GM21723 (cell line): ENCODE results near the gene SSUH2.
"Not testable (repeated sequence)": the region's sequence is repeated elsewhere in the genome, so short reads cannot be mapped to it uniquely, and the experiment has no call there.

ENCODE experiments used
- ATAC-seq: cut with Tn5 transposase; IDR thresholded peaks from one replicate; pipeline ENCODE4 v1.9.1; 2021; ENCODE audit warnings: mild to moderate bottlenecking, moderate library complexity; ENCODE audit not compliant: unreplicated experiment

Gene SSUH2, protein sequence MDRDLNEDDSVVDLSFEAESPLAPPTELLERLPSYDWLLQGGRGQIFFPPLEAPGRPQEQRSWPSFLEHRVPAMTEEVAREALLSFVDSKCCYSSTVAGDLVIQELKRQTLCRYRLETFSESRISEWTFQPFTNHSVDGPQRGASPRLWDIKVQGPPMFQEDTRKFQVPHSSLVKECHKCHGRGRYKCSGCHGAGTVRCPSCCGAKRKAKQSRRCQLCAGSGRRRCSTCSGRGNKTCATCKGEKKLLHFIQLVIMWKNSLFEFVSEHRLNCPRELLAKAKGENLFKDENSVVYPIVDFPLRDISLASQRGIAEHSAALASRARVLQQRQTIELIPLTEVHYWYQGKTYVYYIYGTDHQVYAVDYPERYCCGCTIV

DNA sequence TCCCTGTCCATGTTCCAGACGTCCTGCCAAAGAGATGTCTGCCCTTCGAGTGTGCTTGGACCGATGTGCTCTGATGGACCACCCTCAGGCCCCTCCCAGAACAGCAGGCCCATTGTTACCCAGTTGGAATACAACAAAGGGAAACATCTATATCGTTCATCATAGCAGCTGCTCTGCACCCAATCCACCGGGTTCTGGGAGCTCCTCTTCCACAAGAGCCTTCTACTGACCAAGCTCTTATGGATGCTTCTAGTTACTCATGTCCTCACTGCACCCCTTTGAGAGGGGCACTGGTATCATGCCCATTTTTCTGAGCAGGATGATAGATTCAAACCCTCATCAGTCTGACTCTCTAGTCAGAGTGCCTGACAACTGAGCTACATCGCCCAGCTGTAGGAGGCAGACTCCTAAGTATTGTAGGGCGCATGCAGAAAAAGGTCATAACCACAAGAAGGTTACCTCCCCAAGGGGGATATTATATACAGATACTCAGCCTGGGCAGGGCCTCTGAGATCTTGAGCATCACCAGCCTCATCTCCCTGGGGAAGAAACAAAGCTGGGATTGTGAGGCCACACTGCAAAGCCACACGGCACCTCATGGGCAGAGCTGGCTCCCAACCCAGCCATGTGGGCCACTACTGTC, at the start of gene SSUH2:
SSUH2 (minus strand) TSS at position 51 of the 643 bp plus-strand sequence; CDS start at position 11, 40 bp downstream.
- no peak for ATAC-seq

DNA sequence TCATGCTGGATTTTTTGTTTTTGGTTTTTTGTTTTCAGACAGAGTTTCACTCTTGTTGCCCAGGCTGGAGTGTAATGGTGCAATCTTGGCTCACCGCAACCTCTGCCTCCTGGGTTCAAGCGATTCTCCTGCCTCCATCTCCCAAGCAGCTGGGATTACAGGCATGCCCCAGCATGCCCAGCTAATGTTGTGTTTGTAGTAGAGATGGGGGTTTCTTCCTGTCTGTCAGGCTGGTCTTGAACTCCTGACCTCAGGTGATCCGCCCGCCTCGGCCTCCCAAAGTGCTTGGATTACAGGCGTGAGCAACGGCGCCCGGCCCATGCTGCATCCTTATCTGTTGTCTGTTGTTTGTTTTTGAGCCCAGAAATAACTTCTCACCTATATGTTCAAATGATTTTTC, 46.7 kb upstream of the SSUH2 start:
- ATAC-seq = not testable (repeated sequence)

DNA sequence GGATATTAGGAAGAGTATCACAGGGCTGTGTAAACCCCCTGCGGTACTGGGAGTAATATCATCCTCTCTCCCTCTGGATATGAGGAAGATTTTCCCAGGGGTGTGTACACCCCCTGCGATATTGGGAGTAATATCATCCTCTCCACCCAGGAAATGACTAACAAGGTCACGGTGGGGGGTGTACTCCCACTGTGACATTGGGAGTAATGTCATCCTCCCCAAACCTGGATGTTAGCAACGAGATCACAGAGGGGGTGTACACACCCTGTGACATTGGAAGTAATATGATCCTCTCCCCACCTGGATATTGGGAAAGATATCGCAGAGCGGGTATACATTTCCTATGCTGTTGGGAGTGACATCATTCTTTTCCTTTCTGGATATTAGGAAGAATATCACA, 40.4 kb upstream of the SSUH2 start:
- ATAC-seq = not testable (repeated sequence)

DNA sequence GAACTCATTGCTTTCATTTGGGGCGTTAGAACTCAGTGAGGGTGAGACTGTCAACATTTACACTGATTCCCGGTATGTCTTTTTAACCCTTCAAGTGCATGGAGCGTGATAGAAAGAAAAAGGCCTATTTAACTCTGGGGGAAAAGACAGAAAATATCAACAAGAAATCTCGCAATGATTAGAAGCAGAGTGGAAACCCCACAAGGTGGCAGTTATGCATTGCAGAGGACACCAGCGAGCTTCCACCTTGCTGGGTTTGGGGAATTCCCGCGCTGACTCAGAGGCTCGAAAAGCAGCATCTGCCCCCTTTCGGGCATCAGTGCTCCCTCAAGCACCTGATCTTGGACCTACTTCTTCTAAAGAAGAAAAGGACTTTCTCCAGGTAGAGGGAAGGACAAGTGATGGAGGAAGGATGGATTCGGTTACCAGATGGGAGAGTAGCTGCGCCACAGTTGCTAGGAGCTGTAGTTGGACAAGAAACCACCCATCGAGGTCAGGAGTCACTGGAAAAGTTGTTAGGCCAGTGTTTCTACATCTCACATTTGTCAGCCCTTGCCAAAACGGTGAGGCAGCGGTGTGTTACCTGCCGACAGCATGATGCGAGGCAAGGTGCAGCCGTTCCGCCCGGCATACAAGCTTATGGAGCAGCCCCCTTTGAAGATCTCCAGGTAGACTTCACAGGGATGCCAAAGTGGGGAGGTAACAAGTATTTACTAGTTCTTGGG, 38.4 kb upstream of the SSUH2 start:
- not testable (repeated sequence) for ATAC-seq

DNA sequence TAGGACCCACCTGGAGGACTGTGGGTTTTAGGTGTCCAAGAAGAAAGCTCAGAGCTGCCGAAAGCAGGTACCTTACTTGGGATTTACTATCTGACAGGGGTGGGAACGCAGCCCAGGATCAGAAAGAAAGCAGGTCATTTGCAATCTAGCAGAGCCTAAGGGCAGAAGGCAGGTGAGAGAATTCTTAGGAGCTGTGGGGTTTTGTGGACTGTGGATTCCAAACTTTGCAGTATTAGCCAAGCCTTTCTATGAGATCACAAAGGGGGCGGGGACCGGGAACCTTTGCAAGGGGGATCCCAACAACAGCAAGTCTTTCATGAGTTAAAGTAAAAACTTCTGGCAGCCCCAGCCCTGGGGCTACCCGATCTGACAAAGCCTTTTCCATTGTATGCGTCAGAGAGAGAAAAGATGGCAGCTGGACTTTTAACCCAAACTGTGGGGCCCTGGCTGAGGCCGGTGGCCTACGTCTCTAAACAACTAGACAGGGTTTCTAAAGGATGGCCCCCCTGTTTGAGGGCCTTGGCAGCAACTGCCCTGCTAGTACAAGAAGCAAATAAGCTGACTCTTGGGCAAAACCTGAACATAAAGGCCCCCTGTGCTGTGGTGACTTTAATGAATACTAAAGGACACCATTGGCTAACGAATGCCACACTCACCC, 37.4 kb upstream of the SSUH2 start:
- ATAC-seq = not testable (repeated sequence)

DNA sequence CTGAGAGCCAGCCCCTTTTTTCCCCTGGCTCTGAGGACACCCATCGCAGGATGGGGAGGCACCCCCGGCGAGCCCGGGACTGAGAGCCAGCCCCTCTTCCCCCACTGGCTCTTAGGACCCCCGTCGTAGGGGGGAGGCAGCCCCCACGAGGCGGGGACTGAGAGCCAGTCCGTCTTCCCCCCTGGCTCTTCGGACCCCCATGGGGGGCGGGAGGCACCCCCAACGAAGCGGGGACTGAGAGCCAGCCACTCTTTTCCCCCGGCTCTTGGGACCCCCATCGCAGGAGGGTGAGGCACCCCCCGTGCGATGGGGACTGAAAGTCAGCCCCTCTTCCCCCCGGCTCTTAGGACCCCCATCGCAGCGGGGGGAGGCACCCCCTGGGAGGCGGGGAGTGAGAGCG, 36.8 kb upstream of the SSUH2 start:
- no peak for ATAC-seq

DNA sequence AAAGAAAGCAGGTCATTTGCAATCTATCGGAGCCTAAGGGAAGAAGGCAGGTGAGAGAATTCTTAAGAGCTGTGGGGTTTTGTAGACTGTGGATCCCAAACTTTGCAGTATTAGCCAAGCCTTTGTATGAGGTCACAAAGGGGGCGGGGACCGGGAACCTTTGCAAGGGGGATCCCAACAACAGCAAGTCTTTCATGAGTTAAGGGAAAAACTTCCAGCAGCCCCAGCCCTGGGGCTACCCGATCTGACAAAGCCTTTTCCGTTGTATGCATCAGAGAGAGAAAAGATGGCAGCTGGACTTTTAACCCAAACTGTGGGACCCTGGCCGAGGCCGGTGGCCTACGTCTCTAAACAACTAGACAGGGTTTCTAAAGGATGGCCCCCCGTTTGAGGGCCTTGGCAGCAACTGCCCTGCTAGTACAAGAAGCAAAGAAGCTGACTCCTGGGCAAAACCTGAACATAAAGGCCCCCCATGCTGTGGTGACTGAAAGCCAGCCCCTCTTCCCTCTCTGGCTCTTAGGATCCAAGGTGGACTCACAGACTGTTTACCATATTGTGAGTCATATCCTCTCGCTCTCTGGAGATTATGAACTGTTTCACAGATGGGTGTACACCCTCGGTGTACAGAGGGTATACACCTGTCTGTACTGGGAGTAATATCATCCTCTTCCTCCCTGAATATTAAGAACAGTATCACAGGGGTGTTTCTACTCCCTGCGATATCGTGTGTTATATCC, 35.4 kb upstream of the SSUH2 start:
- ATAC-seq = not testable (repeated sequence)

DNA sequence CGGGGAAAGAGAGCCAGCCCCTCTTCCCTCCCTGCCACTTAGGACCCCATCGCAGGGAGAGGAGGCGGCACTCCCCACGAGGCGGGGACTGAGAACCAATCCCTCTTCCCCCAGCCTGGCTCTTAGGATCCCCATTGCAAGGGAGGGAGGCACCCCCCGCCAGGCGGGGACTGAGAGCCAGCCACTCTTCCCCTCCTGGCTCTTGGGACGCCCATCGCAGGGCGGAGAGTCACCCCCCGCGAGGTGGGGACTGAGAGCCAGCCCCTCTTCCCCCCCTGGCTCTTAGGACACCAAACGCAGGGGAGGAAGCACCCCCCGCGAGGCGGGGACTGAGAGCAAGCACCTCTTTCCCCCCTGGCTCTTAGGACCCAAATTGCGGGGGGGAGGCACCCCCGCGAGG, 34.2 kb upstream of the SSUH2 start:
- ATAC-seq = no peak

DNA sequence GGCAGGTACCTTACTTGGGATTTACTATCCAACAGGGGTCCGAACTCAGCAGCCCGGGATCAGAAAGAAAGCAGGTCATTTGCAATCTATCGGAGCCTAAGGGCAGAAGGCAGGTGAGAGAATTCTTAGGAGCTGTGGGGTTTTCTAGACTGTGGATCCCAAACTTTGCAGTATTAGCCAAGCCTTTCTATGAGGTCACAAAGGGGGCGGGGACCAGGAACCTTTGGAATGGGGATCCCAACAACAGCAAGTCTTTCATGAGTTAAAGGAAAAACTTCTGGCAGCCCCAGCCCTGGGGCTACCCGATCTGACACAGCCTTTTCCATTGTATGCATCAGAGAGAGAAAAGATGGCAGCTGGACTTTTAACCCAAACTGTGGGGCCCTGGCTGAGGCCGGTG, 32.7 kb upstream of the SSUH2 start:
- not testable (repeated sequence) for ATAC-seq

DNA sequence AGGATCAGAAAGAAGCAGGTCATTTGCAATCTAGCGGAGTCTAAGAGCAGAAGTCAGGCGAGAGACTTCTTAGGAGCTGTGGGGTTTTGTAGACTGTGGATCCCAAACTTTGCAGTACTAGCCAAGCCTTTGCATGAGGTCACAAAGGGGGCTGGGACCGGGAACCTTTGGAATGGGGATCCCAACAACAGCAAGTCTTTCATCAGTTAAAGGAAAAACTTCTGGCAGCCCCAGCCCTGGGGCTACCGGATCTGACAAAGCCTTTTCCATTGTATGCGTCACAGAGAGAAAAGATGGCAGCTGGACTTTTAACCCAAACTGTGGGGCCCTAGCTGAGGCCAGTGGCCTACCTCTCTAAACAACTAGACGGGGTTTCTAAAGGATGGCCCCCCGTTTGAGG, 31.0 kb upstream of the SSUH2 start:
- not testable (repeated sequence) for ATAC-seq

DNA sequence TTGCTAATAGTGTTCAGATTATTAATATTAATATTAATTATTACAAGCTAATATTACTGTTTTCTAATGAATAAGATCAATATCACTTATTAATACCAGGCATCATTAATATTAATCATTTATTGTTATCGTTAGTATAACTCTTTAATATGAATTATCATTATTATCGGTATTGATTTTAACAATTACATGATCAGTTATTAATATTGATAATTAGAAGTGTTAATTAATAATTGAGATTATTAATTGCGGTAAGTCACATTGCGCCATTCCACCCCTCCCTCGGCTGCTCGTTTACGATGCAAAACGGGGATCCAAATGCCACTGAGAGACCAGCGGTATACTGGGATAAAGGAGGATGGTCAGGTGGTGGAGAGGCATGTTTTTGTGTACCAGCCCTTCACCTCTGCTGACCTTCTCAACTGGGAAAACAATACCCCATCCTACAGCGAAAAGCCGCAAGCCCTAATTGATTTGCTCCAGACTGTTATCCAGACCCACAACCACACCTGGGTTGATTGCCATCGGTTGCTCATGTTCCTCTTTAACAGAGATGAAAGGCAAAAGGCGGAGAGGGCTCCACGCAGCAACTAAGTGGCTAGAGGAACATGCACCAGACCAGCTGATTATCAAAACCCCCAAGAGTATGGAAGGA, 28.6 kb upstream of the SSUH2 start:
- ATAC-seq = no peak

DNA sequence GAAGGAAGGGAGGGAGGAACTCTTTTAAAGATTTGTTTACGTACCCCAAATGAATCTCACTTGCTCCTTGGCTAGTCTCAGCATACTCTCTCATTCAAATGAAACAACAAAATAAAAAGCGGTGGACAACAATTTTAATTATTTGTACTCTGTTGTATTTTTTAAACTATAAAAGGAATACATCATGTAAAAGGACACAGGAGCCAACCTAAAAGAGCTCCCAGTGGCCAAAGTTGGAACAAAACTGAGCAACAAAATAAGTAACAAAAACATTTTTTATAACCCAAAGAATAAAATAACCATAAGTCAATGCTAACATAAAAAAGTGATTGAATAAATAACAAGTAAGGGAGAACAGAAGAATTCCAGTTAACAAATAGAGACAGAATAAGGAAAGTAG, 24.4 kb upstream of the SSUH2 start:
- no peak for ATAC-seq

DNA sequence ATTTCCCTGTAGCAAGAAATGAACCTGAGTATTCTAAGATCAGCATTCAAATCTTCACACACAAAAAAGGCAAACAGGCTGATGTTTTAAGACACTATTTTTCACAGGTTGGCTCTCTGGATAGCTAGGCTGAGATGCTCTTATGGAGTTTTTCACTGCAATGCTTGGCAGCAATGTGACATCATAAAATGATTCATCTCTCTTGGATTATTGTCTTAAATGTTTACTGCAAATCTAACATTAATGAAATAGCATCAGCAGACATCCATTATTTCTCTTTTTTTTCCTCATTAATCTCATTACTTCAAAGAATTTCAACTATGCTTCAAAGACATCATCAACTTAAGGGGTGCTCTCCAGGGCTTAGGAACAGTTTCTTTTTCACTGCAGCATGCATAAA, 23.6 kb upstream of the SSUH2 start:
- no peak for ATAC-seq

DNA sequence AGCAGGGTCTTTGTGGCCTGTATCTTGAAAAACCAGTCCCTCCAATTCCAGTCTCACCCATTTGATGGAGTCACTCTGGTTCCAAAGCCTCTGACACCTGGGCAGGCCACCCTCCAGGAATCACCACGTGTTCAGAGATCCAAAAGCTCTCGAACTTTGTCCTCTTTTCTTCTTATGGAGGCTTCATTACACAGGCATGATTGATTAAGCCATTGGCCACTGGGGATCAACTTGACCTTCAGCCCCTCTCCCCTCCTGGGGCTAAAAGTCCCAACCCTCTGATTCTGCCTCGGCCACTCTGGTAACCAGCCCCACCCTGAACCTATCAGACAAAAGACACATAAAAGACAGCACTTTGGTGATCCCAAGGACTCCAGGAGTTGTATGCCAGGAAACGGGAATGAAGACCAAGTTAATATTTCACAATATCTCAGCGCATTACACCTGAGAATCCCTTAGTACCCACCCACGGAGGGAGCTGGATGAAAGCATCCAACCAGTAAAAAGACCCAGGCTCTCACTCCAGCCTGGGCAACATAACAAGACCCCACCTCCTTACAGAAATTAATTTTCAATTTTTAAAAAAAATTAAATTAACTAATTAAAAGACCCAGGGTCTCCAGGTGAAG, 23.0 kb upstream of the SSUH2 start:
- no peak for ATAC-seq

DNA sequence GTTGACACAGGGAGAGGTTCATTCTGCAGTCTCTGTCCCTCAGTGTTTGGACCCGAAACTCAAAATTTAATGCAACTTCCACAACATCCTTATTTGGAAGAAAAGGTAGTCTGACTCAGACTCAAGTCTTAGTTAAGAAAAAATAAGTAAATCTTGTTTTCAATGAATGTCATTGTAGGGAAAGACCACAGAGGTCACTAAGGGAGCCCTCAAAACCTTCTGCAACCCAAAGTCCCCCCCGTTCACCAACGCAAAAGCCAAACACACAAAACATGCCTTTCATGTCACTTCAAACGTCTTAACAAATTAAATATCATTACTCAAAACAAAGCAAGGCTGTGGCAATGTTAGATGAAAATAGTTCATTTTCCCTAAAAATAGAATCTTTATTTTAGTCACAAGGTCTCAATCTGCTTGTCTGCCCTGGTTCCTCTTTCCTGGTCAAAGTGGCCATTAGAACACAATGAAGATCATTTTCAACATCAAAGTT, 20.9 kb upstream of the SSUH2 start:
- ATAC-seq = peak; percentile 84

DNA sequence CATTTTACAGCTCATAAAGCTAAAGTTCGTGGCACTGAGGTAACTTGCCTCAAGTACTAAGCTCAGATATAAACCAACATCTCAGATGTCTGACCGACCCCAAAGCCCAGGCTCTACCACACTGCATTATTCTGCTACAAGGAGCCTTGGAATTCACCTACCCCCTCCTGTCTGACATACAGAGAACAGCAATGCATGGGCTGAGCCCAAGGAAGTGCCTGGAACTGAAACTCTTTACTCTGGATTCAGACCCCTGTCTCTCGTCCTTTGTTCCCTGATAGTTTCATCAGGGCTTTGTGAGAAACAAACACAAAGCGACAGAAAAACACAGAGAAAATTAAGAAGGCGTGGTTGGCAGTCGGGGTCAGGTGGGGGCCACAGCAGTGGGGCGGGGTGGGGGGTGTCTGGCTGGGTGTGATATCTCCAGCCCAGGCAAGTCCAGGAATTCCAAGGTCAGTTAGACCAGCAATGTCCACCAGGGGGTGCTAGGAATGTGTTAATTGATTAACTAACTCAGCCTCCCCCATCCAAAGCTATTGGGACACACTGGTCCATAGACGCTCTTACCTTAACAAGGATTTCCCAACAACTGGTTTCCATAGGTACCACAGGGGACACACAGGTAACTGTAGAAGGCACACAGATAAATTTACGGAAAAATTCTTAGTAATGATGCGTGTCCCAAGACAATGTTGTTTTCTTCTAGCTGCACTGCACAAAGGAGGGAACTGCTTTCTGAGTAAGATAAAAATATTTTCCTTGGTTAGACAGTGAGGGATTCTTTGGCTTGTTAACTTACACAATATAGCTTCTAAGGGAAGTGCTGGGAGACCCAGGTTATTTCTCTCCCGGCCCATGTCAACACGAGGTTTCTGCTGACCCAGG, 18.8 kb upstream of the SSUH2 start:
- ATAC-seq = peak; percentile 28

DNA sequence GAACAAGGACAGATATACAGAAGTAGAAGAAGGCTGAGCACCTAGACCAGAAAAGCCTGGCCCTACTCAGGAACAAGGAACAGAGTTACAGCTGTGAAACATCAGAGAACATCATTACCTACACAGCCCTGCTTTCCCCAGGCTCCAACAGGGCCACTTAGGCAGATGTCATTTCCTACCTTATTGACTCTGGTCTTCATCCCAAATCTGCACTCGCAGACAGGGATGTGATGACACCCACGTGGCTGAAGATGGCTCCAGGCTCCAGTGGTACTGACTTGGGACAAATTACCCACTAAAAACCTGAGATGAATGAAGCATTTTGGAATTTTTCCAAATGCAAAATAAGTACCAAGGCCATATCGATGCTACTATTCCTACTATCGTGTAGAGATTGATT, 18.0 kb upstream of the SSUH2 start:
- ATAC-seq = no peak
